Endothelial cell of umbilical vein (primary cell): ENCODE data around the gene EIF2S3B. TPM values are rescaled to one million over a fixed set of nuclear protein-coding genes. Genes with fewer than 3 reads are reported as not detected.

Experiments
- BruUV-seq: library from RNA; stranded (reverse); fragments of 400-500 nt; replicated peaks from 2 replicates; lab custom pipeline; 2021; lab: Mats Ljungman, UMichigan
- CTCF ChIA-PET: fragments of 300-600, 350-600 bp; sonication (Branson Sonifier 250); formaldehyde crosslinking; loops from one replicate; lab custom pipeline; 2021; ENCODE audit warnings: antibody characterized with exemption, inconsistent platforms; lab: Charles Lee
- POLR2A ChIA-PET: fragments of 300-600, 350-600 bp; sonication (Branson Sonifier 250); formaldehyde crosslinking; loops from one replicate; lab custom pipeline; 2021; ENCODE audit warnings: antibody characterized with exemption, inconsistent platforms; lab: Charles Lee
- DNase-seq: peaks from one replicate; pipeline ENCODE4 v3.0.0-alpha.2; 2011; ENCODE audit warnings: low read depth, low spot score
- FAIRE-seq: peaks from 2 replicates; lab custom pipeline; 2011; peaks lifted over from hg19 to GRCh38; lab: Jason Lieb, UNC
- H2AFZ ChIP-seq: 2 replicates; pipeline ENCODE4 v1.6.0; 2012; ENCODE audit warnings: low read depth, low read length, control low read depth, inconsistent platforms
- H3K27ac ChIP-seq: 2 replicates; pipeline ENCODE4 v1.5.1; 2011; ENCODE audit warnings: low read depth, mild to moderate bottlenecking, control low read depth, low read length, moderate library complexity; ENCODE audit not compliant: insufficient read depth
- H3K27me3 ChIP-seq, 2 experiments: 2 replicates each; pipeline versions ENCODE4 v1.6.0 to v1.6.1; 2011; ENCODE audit warnings: low read length in 2 of 2, mixed read lengths in 1 of 2; ENCODE audit not compliant: control insufficient read depth in 2 of 2, insufficient read depth in 2 of 2
- H3K36me3 ChIP-seq, 2 experiments: 2 replicates in 1 of 2; 3 replicates in 1 of 2; pipeline ENCODE4 v1.5.1; 2011; ENCODE audit warnings: low read length in 2 of 2, mild to moderate bottlenecking in 1 of 2, moderate library complexity in 1 of 2; ENCODE audit not compliant: control insufficient read depth in 2 of 2, insufficient read depth in 2 of 2; ENCODE audit errors: extremely low read depth in 1 of 2
- H3K4me1 ChIP-seq: 3 replicates; pipeline ENCODE4 v1.5.1; 2011; ENCODE audit warnings: mild to moderate bottlenecking, low read length; ENCODE audit not compliant: control insufficient read depth, insufficient read depth; ENCODE audit errors: extremely low read depth
- H3K4me2 ChIP-seq: 2 replicates; pipeline ENCODE4 v1.6.1; 2011; ENCODE audit warnings: low read length, control low read depth, mixed read lengths; ENCODE audit not compliant: insufficient read depth
- H3K4me3 ChIP-seq, 3 experiments: fragments of 200-600 bp in 1 of 3; sonication (generic), shearing (Covaris generic) in 1 of 3; replicated peaks in 1 of 3; 2 replicates each; pipeline ENCODE4 v1.5.1; 2011 to 2016; ENCODE audit warnings: control low read depth in 3 of 3, low read length in 3 of 3, mild to moderate bottlenecking in 2 of 3, inconsistent platforms in 1 of 3, low read depth in 1 of 3, moderate library complexity in 1 of 3; ENCODE audit not compliant: insufficient read depth in 1 of 3
- H3K79me2 ChIP-seq: 2 replicates; pipeline ENCODE4 v1.6.0; 2012; ENCODE audit warnings: low read length, inconsistent platforms; ENCODE audit not compliant: control insufficient read depth, insufficient read depth
- H3K9ac ChIP-seq: replicated peaks from 2 replicates; pipeline ENCODE3; 2011; ENCODE audit warnings: low read length, control low read depth; ENCODE audit not compliant: insufficient read depth; ENCODE audit errors: extremely low read depth
- H3K9me1 ChIP-seq: replicated peaks from 3 replicates; pipeline ENCODE4 v1.6.0; 2011; ENCODE audit warnings: mild to moderate bottlenecking, low read length; ENCODE audit not compliant: control insufficient read depth, insufficient read depth; ENCODE audit errors: extremely low read depth
- H3K9me3 ChIP-seq: replicated peaks from 2 replicates; pipeline ENCODE4 v1.5.1; 2012; ENCODE audit warnings: low read length, inconsistent platforms; ENCODE audit not compliant: control insufficient read depth, insufficient read depth
- H4K20me1 ChIP-seq: replicated peaks from 2 replicates; pipeline ENCODE3; 2011; ENCODE audit warnings: mild to moderate bottlenecking, low read length; ENCODE audit not compliant: control insufficient read depth, insufficient read depth; ENCODE audit errors: extremely low read depth
- CTCF ChIP-seq, 2 donors: IDR thresholded peaks; 1 replicate in 1 of 2; 2 replicates in 1 of 2; pipeline ENCODE4 v1.5.1; 2011; ENCODE audit warnings: low read length in 2 of 2, mild to moderate bottlenecking in 2 of 2, moderate library complexity in 2 of 2, control low read depth in 1 of 2, inconsistent platforms in 1 of 2, low read depth in 1 of 2; ENCODE audit not compliant: insufficient read depth in 1 of 2; ENCODE audit errors: extremely low read depth in 1 of 2
- EZH2 ChIP-seq: IDR thresholded peaks from 2 replicates; pipeline ENCODE4 v1.6.1; 2012; ENCODE audit warnings: borderline replicate concordance, low read depth, mild to moderate bottlenecking, moderate library complexity, low read length, inconsistent platforms; ENCODE audit not compliant: severe bottlenecking
- FOS ChIP-seq: IDR thresholded peaks from 2 replicates; pipeline ENCODE4 v1.6.1; 2011; ENCODE audit warnings: mild to moderate bottlenecking, low read length, moderate library complexity, borderline replicate concordance; ENCODE audit not compliant: insufficient read depth
- GATA2 ChIP-seq: IDR thresholded peaks from 2 replicates; pipeline ENCODE4 v1.7.0; 2011; ENCODE audit warnings: low read depth, mild to moderate bottlenecking, moderate library complexity, mixed read lengths, low read length; ENCODE audit not compliant: insufficient read length, insufficient read depth
- JUN ChIP-seq: IDR thresholded peaks from 2 replicates; pipeline ENCODE4 v1.6.1; 2011; ENCODE audit warnings: borderline replicate concordance, low read depth; ENCODE audit not compliant: insufficient read length, insufficient read depth
- MAX ChIP-seq: IDR thresholded peaks from 2 replicates; pipeline ENCODE4 v1.6.1; 2011; ENCODE audit not compliant: insufficient read depth, insufficient read length
- MYC ChIP-seq: IDR thresholded peaks from one replicate; pipeline ENCODE4 v1.6.1; 2011; ENCODE audit warnings: mild to moderate bottlenecking, low read depth, low read length
- POLR2A ChIP-seq: IDR thresholded peaks from 2 replicates; pipeline ENCODE4 v1.6.1; 2012; ENCODE audit warnings: low read depth, mild to moderate bottlenecking, control low read depth, low read length
- POLR2AphosphoS5 ChIP-seq: IDR thresholded peaks from 2 replicates; pipeline ENCODE4 v1.6.1; 2012; ENCODE audit warnings: low read depth, mild to moderate bottlenecking, control low read depth, low read length, moderate library complexity; ENCODE audit not compliant: insufficient read depth
- dilution Hi-C: fragments of 300-500 bp; cut with MboI; formaldehyde crosslinking; loops from one replicate; pipeline ENCODE4 v1.15.0; 2019; ENCODE audit warnings: low sequenced_read_pairs; ENCODE audit not compliant: extremely low pct_ligation_motif_present
- intact Hi-C: fragments of 100-400 bp; cut with micrococcal nuclease; formaldehyde crosslinking; loops from one replicate; pipeline ENCODE4 v1.10.0; 2022
- polyA plus RNA-seq, 4 experiments: library from polyadenylated mRNA; depleted of rRNA in 3 of 4; stranded (reverse) in 3 of 4; unstranded in 1 of 4; fragments of >200 nt; gene quantifications; 2 replicates each; pipeline versions ENCODE4 v1.2.1 to v1.2.3, GENCODE V29; 2011 to 2012; ENCODE audit warnings: missing spikeins in 1 of 4
- total RNA-seq: library from RNA; stranded (reverse); gene quantifications from 2 replicates; pipeline ENCODE4 v1.2.3, GENCODE V29; 2021

EIF2S3B gene
- total and polyA plus RNA-seq, 2 donors (not counting 3 experiments of a cell fraction or from before 2014, with no cell fraction given), result 0.21 to 0.55 TPM

- no peak overlapping the region for H3K4me2 ChIP-seq
- no peaks in the 10 kb centered on the region for H3K4me1 ChIP-seq
- no TSS peak for BruUV-seq
- H3K27ac ChIP-seq, result no peak overlapping the region
- no peak overlapping the region for H2AFZ ChIP-seq
- no peak for TF ChIP-seq MYC
- no peak for TF ChIP-seq POLR2A
- TF ChIP-seq MAX, result no peak
- TF ChIP-seq POLR2AphosphoS5, result no peak
- no peak for TF ChIP-seq GATA2
- no peak for TF ChIP-seq FOS
- no peak for TF ChIP-seq JUN
- H3K9me1 ChIP-seq, result no peaks in the 10 kb centered on the region
- H3K27me3 ChIP-seq, result no peaks in the 10 kb centered on the region
- no peak overlapping the region for H3K4me3 ChIP-seq
- FAIRE-seq (no peak), DNase-seq (no peak)
- H3K36me3 ChIP-seq, result no peaks in the 10 kb centered on the region
- dilution Hi-C loops (no loop called here), intact Hi-C loops (no loop called here)
- H3K79me2 ChIP-seq, result no peaks in the 10 kb centered on the region
- H4K20me1 ChIP-seq, result no peaks in the 10 kb centered on the region
- H3K9me3 ChIP-seq, result no peaks in the 10 kb centered on the region
- no peak overlapping the region for H3K9ac ChIP-seq
- ChIA-PET CTCF (no interaction called here), POLR2A (no interaction called here)
Measured at GRCh38 chr12:10537721-10538120, 32.0 kb downstream of the EIF2S3B start.

- ChIA-PET CTCF (no interaction called here), POLR2A (no interaction called here)
- no peak for FAIRE-seq
Measured at GRCh38 chr12:10540776-10541205, 35.1 kb downstream of the EIF2S3B start.

More at GRCh38 chr12:10540776-10541205, 35.1 kb downstream of the EIF2S3B start:
- dilution Hi-C loops (no loop called here), intact Hi-C loops (no loop called here)
- Histone ChIP-seq H2AFZ (no peak overlapping the region), H3K4me1 (no peaks in the 10 kb centered on the region), H3K79me2 (no peaks in the 10 kb centered on the region), H3K4me3 (no peak overlapping the region), H3K27ac (no peak overlapping the region), H3K27me3 (no peaks in the 10 kb centered on the region), H3K36me3 (no peaks in the 10 kb centered on the region), H3K9me3 (no peaks in the 10 kb centered on the region), H3K9me1 (no peaks in the 10 kb centered on the region), H3K9ac (no peak overlapping the region), H3K4me2 (no peak overlapping the region), H4K20me1 (no peaks in the 10 kb centered on the region)
- TF ChIP-seq MYC, result no peak
- TF ChIP-seq MAX, result no peak
- peak; percentile 50 for TF ChIP-seq FOS
- TF ChIP-seq GATA2, result no peak
- TF ChIP-seq CTCF (IDR thresholded peaks at IDR 0.05; ENCODE audit: extremely low read depth in 1 of 2, insufficient read depth in 1 of 2, low read depth in 1 of 2, low read length in 2 of 2), result no peak
- TF ChIP-seq JUN, result no peak
- no peak for TF ChIP-seq EZH2
- no peak for TF ChIP-seq POLR2A
- no TSS peak for BruUV-seq
- no peak for DNase-seq
